KOPT-K1 (cell line): Measurements from ENCODE around the gene SAP30BP.

Experiments used
- H3K27ac ChIP-seq: fragments of 200-600 bp; sonication (generic); 2 replicates; pipeline ENCODE4 v1.5.1; 2016; ENCODE audit warnings: antibody characterized with exemption, mild to moderate bottlenecking, low read depth, low read length; ENCODE audit not compliant: poor library complexity, severe bottlenecking
- H3K36me3 ChIP-seq: fragments of 200-600 bp; sonication (generic); 2 replicates; pipeline ENCODE4 v1.5.1; 2017; ENCODE audit warnings: antibody characterized with exemption, mild to moderate bottlenecking, low read length, moderate library complexity; ENCODE audit not compliant: insufficient read depth
- H3K9me3 ChIP-seq: fragments of 200-600 bp; sonication (generic); 2 replicates; pipeline ENCODE4 v1.5.1; 2017; ENCODE audit warnings: antibody characterized with exemption, low read length, mild to moderate bottlenecking; ENCODE audit not compliant: insufficient read depth, poor library complexity, severe bottlenecking

The SAP30BP gene

DNA sequence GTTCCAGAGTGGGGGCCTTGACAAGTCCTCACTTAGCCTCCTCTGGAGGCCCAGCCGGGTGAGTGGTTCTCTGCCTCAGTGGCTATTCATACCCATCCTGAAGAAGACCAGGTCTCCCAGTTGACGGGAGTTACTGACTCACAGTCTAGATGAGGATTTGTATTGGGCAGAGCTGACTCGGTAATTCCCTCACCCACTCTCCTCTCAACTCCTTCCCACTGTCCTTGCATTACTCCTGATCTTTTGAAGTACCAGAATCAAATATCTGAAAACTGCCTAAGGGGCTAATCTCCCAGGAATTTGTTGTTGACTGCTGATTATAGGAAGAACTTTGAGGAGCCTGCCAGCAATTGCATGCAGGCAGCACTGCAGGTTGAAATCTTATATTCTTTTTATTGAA, 14.2 kb downstream of the SAP30BP start:
- no peaks in the 10 kb centered on the region for H3K9me3 ChIP-seq
- peaks cover 79% of the 10 kb centered on the region for H3K36me3 ChIP-seq
- H3K27ac ChIP-seq: no peak overlapping the region

- Histone ChIP-seq H3K9me3 (no peaks in the 10 kb centered on the region), H3K36me3 (peaks cover 67% of the 10 kb centered on the region), H3K27ac (no peak overlapping the region)
Observed at GRCh38 chr17:75683583-75683982, 16.4 kb downstream of the SAP30BP start.

DNA sequence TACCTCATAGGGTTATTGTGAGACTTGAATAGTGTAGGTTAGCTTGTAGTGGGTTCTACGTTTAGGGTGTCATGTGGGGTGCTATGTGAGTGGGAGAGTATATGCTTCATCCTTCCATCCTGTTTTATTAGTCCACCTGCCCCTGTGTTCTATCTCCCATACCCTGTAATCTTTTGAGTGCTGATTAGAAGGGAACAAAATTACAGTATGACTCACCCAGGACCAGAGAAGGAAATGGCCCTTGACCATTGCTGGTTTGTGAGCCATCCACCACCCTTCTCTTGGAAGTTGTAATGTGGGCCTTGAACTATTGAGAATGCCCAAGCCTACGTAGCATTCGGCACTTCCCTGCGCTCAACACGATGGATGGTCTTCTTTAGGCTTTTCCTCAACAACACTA, 17.1 kb downstream of the SAP30BP start:
- Histone ChIP-seq H3K36me3 (peaks cover 60% of the 10 kb centered on the region), H3K9me3 (no peaks in the 10 kb centered on the region), H3K27ac (no peak overlapping the region)

- Histone ChIP-seq H3K36me3 (peaks cover 53% of the 10 kb centered on the region), H3K27ac (no peak overlapping the region), H3K9me3 (no peaks in the 10 kb centered on the region)
Observed at GRCh38 chr17:75684924-75685323, 17.8 kb downstream of the SAP30BP start.

DNA sequence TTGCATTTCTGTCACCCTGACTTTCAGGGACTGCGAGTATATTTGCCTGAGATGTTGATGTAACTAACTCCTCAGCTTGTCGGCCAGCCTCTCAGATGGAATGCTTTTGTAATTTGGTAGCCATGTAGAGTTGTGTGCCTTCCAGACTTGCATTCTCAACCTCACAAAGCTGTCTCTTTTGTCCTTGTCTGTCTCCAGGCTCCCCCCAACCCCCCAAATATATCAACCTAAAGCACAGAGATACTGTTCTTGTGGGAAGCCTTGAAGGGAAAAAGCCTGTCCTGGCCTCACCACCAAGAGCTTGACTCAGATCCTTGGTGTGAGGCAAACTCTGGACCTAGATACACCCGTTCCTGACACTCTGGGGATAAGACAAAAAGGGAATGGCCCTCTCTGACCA, 18.4 kb downstream of the SAP30BP start:
- Histone ChIP-seq H3K27ac (no peak overlapping the region), H3K36me3 (peaks cover 52% of the 10 kb centered on the region), H3K9me3 (no peaks in the 10 kb centered on the region)

DNA sequence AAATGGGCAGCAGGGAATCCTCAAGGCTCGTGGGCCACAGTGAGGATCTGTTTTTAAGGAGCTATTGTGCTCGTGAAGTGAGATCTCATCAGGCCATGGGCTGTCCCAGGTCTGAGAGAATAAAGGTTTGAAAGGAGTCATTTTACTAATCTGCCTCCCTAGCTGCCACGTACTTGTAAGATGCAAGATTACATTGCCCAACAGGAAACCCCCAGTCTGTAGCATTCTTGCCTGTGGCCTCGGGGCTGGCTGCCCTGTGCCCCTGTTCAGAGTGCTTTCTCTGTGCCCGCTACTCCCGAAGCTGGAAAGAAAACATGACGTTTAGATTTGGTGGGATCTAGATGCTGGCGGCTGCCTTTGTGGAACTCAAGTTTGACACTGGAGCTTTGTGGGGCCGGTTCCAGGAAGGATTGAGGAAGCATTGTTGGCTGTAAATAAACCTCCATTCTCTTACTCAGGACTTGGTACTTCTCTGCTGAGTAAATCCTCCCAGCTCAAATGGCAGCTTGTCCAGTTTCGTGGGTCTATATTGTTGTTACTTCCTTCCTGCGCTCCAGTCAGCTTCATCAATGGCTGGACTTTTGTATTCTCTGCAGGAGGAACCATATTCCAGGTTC, 21.2 kb downstream of the SAP30BP start:
- no peaks in the 10 kb centered on the region for H3K9me3 ChIP-seq
- H3K27ac ChIP-seq: peak overlapping the region; percentile 81
- peaks cover 61% of the 10 kb centered on the region for H3K36me3 ChIP-seq

GRCh38 chr17:75689441-75689873, 22.3 kb downstream of the SAP30BP start:
- H3K9me3 ChIP-seq: no peaks in the 10 kb centered on the region
- H3K36me3 ChIP-seq: peaks cover 62% of the 10 kb centered on the region
- H3K27ac ChIP-seq: peak overlapping the region; percentile 81

- Histone ChIP-seq H3K27ac (peak overlapping the region; percentile 81), H3K9me3 (no peaks in the 10 kb centered on the region), H3K36me3 (peaks cover 67% of the 10 kb centered on the region)
Observed at GRCh38 chr17:75691371-75691791, 24.2 kb downstream of the SAP30BP start.

- Histone ChIP-seq H3K9me3 (no peaks in the 10 kb centered on the region), H3K27ac (peak overlapping the region; percentile 81), H3K36me3 (peaks cover 73% of the 10 kb centered on the region)
Observed at GRCh38 chr17:75691801-75692626, 24.9 kb downstream of the SAP30BP start.

GRCh38 chr17:75692976-75693375, 25.8 kb downstream of the SAP30BP start:
- peaks cover 77% of the 10 kb centered on the region for H3K36me3 ChIP-seq
- no peak overlapping the region for H3K27ac ChIP-seq
- no peaks in the 10 kb centered on the region for H3K9me3 ChIP-seq

GRCh38 chr17:75693500-75694481, 26.7 kb downstream of the SAP30BP start:
- H3K27ac ChIP-seq: no peak overlapping the region
- H3K36me3 ChIP-seq: peaks cover 82% of the 10 kb centered on the region
- no peaks in the 10 kb centered on the region for H3K9me3 ChIP-seq

DNA sequence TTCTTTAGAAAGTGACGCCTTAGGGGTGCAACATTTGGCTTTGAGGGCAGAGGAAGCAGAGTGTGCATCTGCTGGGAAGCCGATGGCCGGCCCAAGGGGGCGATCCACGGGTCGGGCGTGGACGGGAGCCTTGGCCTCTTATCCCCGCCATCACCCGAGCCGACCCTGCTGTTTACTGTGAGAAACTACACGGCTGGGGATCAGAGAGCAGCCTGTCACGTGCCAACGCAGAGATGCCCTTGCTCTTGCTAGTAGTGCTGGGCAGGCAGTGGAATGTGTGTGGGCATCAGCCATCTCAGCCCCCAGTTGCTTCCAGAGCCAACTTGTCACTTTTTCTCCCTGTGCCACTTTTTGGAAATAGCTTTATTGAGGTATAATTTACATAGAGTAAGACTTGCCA, 27.4 kb downstream of the SAP30BP start:
- peaks cover 89% of the 10 kb centered on the region for H3K36me3 ChIP-seq
- H3K9me3 ChIP-seq: no peaks in the 10 kb centered on the region
- H3K27ac ChIP-seq: no peak overlapping the region

- H3K27ac ChIP-seq: no peak overlapping the region
- H3K36me3 ChIP-seq: peaks cover 94% of the 10 kb centered on the region
- no peaks in the 10 kb centered on the region for H3K9me3 ChIP-seq
Observed at GRCh38 chr17:75695141-75695829, 28.1 kb downstream of the SAP30BP start.

DNA sequence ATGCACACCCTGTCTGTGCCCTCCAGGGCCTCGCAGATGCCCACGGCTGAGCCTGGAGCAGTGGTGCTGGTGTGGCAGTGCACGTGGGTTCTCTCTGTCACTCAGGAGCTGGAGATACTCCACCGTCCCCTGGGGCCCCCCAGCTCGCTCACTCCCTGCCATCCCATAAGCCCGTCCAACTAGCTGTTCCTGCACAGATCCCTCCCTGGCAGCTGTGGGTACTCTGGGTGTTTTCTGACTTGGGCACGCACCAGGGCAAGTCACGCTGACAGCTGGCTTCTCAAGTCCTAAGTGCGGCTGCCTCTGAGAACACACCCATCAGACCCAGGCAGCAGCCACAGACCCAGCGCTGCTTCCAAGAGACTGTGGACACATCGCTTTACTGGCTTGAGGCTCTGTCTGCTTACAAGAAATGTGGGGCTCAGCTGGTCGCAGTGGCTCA, 28.7 kb downstream of the SAP30BP start:
- Histone ChIP-seq H3K9me3 (no peaks in the 10 kb centered on the region), H3K27ac (no peak overlapping the region), H3K36me3 (peaks cover 94% of the 10 kb centered on the region)
